SK-N-MC (cell line): Measurements from ENCODE around the gene ADH1C.

Source experiments
- EZH2 ChIP-seq: fragments of 200-600 bp; sonication (generic); IDR thresholded peaks from one replicate; pipeline ENCODE4 v1.6.1; 2017; ENCODE audit warnings: antibody characterized with exemption
- FOXP2 ChIP-seq: optimal IDR thresholded peaks from 2 replicates; pipeline ENCODE3; 2011; ENCODE audit warnings: mild to moderate bottlenecking, moderate library complexity; ENCODE audit not compliant: insufficient read depth; ENCODE audit errors: extremely low read length, control extremely low read depth
- POLR2AphosphoS5 ChIP-seq: IDR thresholded peaks from 2 replicates; pipeline ENCODE4 v1.6.1; 2012; ENCODE audit warnings: mild to moderate bottlenecking, low read depth, low read length, borderline replicate concordance

DNA sequence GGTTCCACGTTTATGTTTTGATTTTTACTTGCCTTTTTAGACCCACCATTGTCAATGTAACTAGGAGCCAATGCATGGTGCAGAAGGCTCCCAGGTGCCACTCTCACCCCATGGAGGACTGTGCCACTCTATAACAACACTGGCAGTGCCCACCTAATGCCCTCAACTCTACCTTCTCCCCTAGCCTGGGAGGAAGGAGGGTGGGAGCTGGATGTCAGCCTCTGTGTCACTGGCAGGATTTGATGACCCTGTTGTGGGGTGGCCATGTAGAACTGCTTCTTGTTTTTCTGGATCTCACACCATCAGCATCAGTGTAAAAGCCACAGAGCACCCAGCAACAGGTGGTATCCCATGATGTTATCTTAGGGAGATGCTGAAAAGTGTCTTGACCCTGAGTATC is 17.7 kb downstream of the ADH1C start:
- TF ChIP-seq POLR2AphosphoS5 (no peak), FOXP2 (no peak), EZH2 (no peak)
